H9 (cell line): ENCODE results near the gene HUWE1. TPM values are rescaled to one million over a fixed set of nuclear protein-coding genes. Genes with fewer than 3 reads are reported as not detected.
A peak's percentile ranks its signal among the peaks of the same experiment; 100 is the strongest.

ENCODE experiments used
- DNase-seq: peaks from one replicate; pipeline ENCODE4 v3.0.0-alpha.2; 2017
- H2AFZ ChIP-seq: one replicate; pipeline ENCODE4 v1.6.1; 2013; ENCODE audit warnings: mild to moderate bottlenecking, low read length, control low read depth, moderate library complexity
- H2AK5ac ChIP-seq: 2 replicates; pipeline ENCODE4 v1.6.1; 2013; ENCODE audit warnings: low read length, control low read depth, mixed read lengths; ENCODE audit not compliant: insufficient read length
- H2BK120ac ChIP-seq: one replicate; pipeline ENCODE4 v1.6.1; 2013; ENCODE audit warnings: low read depth, mild to moderate bottlenecking, low read length, control low read depth, inconsistent platforms; ENCODE audit not compliant: poor library complexity, severe bottlenecking
- H2BK12ac ChIP-seq: 2 replicates; pipeline ENCODE4 v1.6.1; 2013; ENCODE audit warnings: low read length, control low read depth, mixed read lengths, low read depth; ENCODE audit not compliant: insufficient read length
- H2BK15ac ChIP-seq: 2 replicates; pipeline ENCODE4 v1.6.1; 2013; ENCODE audit warnings: low read depth, low read length, control low read depth
- H2BK20ac ChIP-seq: one replicate; pipeline ENCODE4 v1.6.1; 2013; ENCODE audit warnings: low read depth, mild to moderate bottlenecking, low read length, control low read depth, inconsistent platforms; ENCODE audit not compliant: poor library complexity, severe bottlenecking
- H2BK5ac ChIP-seq: 2 replicates; pipeline ENCODE4 v1.6.1; 2013; ENCODE audit warnings: low read length, control low read depth, mixed read lengths; ENCODE audit not compliant: insufficient read length
- H3K14ac ChIP-seq: 2 replicates; pipeline ENCODE4 v1.6.1; 2013; ENCODE audit warnings: low read length, control low read depth; ENCODE audit not compliant: insufficient read depth
- H3K18ac ChIP-seq: 2 replicates; pipeline ENCODE4 v1.6.1; 2013; ENCODE audit warnings: low read depth, mild to moderate bottlenecking, mixed read lengths, low read length, control low read depth; ENCODE audit not compliant: insufficient read length
- H3K23ac ChIP-seq: 2 replicates; pipeline ENCODE4 v1.6.1; 2013; ENCODE audit warnings: low read length, control low read depth, mixed read lengths, low read depth; ENCODE audit not compliant: insufficient read length
- H3K23me2 ChIP-seq: 2 replicates; pipeline ENCODE4 v1.6.1; 2013; ENCODE audit warnings: low read depth, mild to moderate bottlenecking, mixed read lengths, low read length, control low read depth; ENCODE audit not compliant: insufficient read length, poor library complexity, severe bottlenecking
- H3K27ac ChIP-seq: 2 replicates; pipeline ENCODE4 v1.5.1; 2013; ENCODE audit warnings: low read length, control low read depth, mixed read lengths, low read depth; ENCODE audit not compliant: insufficient read length
- H3K27me3 ChIP-seq: 2 replicates; pipeline ENCODE4 v1.6.1; 2013; ENCODE audit warnings: low read length, control low read depth, inconsistent platforms; ENCODE audit not compliant: insufficient read depth
- H3K4ac ChIP-seq: 2 replicates; pipeline ENCODE4 v1.6.1; 2013; ENCODE audit warnings: low read depth, mild to moderate bottlenecking, control low read depth, inconsistent platforms, low read length, moderate library complexity
- H3K4me1 ChIP-seq: 2 replicates; pipeline ENCODE4 v1.6.1; 2013; ENCODE audit warnings: low read length, control low read depth, inconsistent platforms; ENCODE audit not compliant: insufficient read depth
- H3K4me2 ChIP-seq: 2 replicates; pipeline ENCODE4 v1.6.1; 2013; ENCODE audit warnings: low read length, control low read depth, mixed read lengths; ENCODE audit not compliant: insufficient read length, insufficient read depth
- H3K56ac ChIP-seq: 2 replicates; pipeline ENCODE4 v1.6.1; 2013; ENCODE audit warnings: low read depth, mild to moderate bottlenecking, mixed read lengths, low read length, control low read depth; ENCODE audit not compliant: insufficient read length
- H3K79me1 ChIP-seq: 2 replicates; pipeline ENCODE4 v1.6.1; 2013; ENCODE audit warnings: low read depth, mild to moderate bottlenecking, moderate library complexity, low read length, control low read depth, inconsistent platforms; ENCODE audit not compliant: insufficient read depth, poor library complexity, severe bottlenecking
- H3K79me2 ChIP-seq: 2 replicates; pipeline ENCODE4 v1.6.1; 2013; ENCODE audit warnings: low read length, control low read depth, inconsistent platforms; ENCODE audit not compliant: insufficient read depth
- H3K9ac ChIP-seq: 2 replicates; pipeline ENCODE4 v1.6.1; 2013; ENCODE audit warnings: low read length, control low read depth, mixed read lengths; ENCODE audit not compliant: insufficient read length; ENCODE audit errors: extremely low read depth
- H3K9me3 ChIP-seq: one replicate; pipeline ENCODE4 v1.6.1; 2013; ENCODE audit warnings: low read depth, low read length, inconsistent platforms; ENCODE audit not compliant: control insufficient read depth
- H3T11ph ChIP-seq: one replicate; pipeline ENCODE4 v1.6.1; 2013; ENCODE audit warnings: mild to moderate bottlenecking, low read length, control low read depth, inconsistent platforms
- H4K20me1 ChIP-seq: one replicate; pipeline ENCODE4 v1.6.1; 2013; ENCODE audit not compliant: control insufficient read depth, insufficient read length, insufficient read depth
- H4K5ac ChIP-seq: 2 replicates; pipeline ENCODE4 v1.6.1; 2013; ENCODE audit warnings: low read depth, mild to moderate bottlenecking, mixed read lengths, low read length, control low read depth; ENCODE audit not compliant: insufficient read length
- H4K8ac ChIP-seq: replicated peaks from 2 replicates; pipeline ENCODE4 v1.6.1; 2013; ENCODE audit warnings: low read length, control low read depth, mixed read lengths, low read depth; ENCODE audit not compliant: insufficient read length
- H4K91ac ChIP-seq: 2 replicates; pipeline ENCODE4 v1.6.1; 2013; ENCODE audit warnings: low read depth, mild to moderate bottlenecking, moderate library complexity, mixed read lengths, low read length, control low read depth; ENCODE audit not compliant: insufficient read length
- H3K27ac Mint-ChIP-seq, 3 experiments: 2 replicates in 2 of 3; 3 replicates in 1 of 3; pipeline ENCODE4 v1.8.0; 2020 to 2021; ENCODE audit warnings: mixed read lengths in 3 of 3, mild to moderate bottlenecking in 1 of 3, moderate library complexity in 1 of 3
- H3K27me3 Mint-ChIP-seq: 2 replicates; pipeline ENCODE4 v1.8.0; 2021; ENCODE audit warnings: low read depth, mild to moderate bottlenecking, moderate library complexity, mixed read lengths
- H3K36me3 Mint-ChIP-seq, 3 experiments: 2 replicates in 2 of 3; 3 replicates in 1 of 3; pipeline ENCODE4 v1.8.0; 2020 to 2021; ENCODE audit warnings: low read depth in 3 of 3, mixed read lengths in 3 of 3; ENCODE audit not compliant: insufficient read depth in 1 of 3
- H3K4me1 Mint-ChIP-seq, 2 experiments: 2 replicates each; pipeline ENCODE4 v1.8.0; 2020; ENCODE audit warnings: mixed read lengths in 2 of 2
- H3K4me3 Mint-ChIP-seq, 2 experiments: 2 replicates in 1 of 2; 3 replicates in 1 of 2; pipeline ENCODE4 v1.8.0; 2020 to 2021; ENCODE audit warnings: mild to moderate bottlenecking in 2 of 2, mixed read lengths in 2 of 2, moderate library complexity in 1 of 2
- H3K9me3 Mint-ChIP-seq, 2 experiments: 2 replicates in 1 of 2; 3 replicates in 1 of 2; pipeline ENCODE4 v1.8.0; 2020; ENCODE audit warnings: mild to moderate bottlenecking in 2 of 2, mixed read lengths in 2 of 2, moderate library complexity in 1 of 2
- WGBS: extraction: QIAGEN DNeasy Blood & Tissue Kit; methylation state at CpG from one replicate; pipeline ENCODE4 v1.1.7; 2013; ENCODE audit warnings: missing lambda C conversion rate, low lambda C conversion rate, mixed read lengths; ENCODE audit not compliant: insufficient read length; ENCODE audit errors: extremely low coverage; 5-methylcytosine and 5-hydroxymethylcytosine counted together
- microRNA-seq: library from miRNA; unstranded; fragments of <30 nt; microRNA quantifications from one replicate; pipeline ENCODE4, GENCODE V29; 2020; ENCODE audit warnings: borderline microRNAs expressed
- total RNA-seq: library from RNA; stranded (reverse); gene quantifications from 2 replicates; pipeline ENCODE4 v1.2.1, GENCODE V29; 2021
- TF ChIP-seq, protein P1 (sequence below): fragments of 200-600 bp; sonication (generic); conservative IDR thresholded peaks from 3 replicates; pipeline ENCODE4 v1.8.0; 2021; ENCODE audit warnings: antibody characterized with exemption, mild to moderate bottlenecking

HUWE1 gene
- total RNA-seq, 1 experiment from 2014 or later, result 230 TPM

DNA sequence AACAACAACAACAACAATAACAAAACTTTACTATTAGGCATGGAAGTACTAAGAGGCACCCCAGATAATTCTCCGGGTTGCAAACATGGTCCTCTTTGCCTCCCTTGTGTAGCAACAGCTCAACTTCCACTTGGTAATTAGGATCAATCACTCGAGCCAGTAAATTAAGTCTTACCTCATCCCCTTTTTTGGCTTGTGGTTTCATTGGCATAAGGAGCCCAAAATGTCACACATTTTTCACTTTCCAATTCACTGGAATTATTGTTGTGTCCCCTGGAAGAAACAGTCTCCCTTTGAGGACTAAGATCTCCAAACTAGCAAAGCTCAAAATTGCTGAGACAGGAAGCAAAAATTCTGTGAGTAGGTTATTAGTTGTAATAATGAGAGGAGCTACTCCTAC is 203.1 kb downstream of the HUWE1 start:
- peaks cover 24% of the 10 kb centered on the region for H3K9me3 ChIP-seq
- H3K27ac ChIP-seq, result no peak overlapping the region
- no peak overlapping the region for H3K56ac ChIP-seq
- H3K14ac ChIP-seq, result no peak overlapping the region
- no peak overlapping the region for H3K18ac ChIP-seq
- no peak overlapping the region for H4K5ac ChIP-seq
- H3K27me3 ChIP-seq, result no peaks in the 10 kb centered on the region
- no peak overlapping the region for H2BK12ac ChIP-seq
- H3K9ac ChIP-seq, result no peak overlapping the region
- no peak overlapping the region for H3K4ac ChIP-seq
- peaks cover 54 to 60% of the 10 kb centered on the region in 2 experiments for H3K9me3 Mint-ChIP-seq
- H2BK120ac ChIP-seq, result no peak overlapping the region
- no peak overlapping the region for H2BK15ac ChIP-seq
- peaks cover 0 to 4% (median 3%) of the 10 kb centered on the region in 3 experiments; a peak in 4 of 7 replicates for H3K36me3 Mint-ChIP-seq
- no peak overlapping the region for H4K8ac ChIP-seq
- H3K79me1 ChIP-seq, result no peaks in the 10 kb centered on the region
- no peak overlapping the region for H2AK5ac ChIP-seq
- no peaks in the 10 kb centered on the region for H3K4me1 ChIP-seq
- H3T11ph ChIP-seq, result no peak overlapping the region
- TF ChIP-seq, protein P1, sequence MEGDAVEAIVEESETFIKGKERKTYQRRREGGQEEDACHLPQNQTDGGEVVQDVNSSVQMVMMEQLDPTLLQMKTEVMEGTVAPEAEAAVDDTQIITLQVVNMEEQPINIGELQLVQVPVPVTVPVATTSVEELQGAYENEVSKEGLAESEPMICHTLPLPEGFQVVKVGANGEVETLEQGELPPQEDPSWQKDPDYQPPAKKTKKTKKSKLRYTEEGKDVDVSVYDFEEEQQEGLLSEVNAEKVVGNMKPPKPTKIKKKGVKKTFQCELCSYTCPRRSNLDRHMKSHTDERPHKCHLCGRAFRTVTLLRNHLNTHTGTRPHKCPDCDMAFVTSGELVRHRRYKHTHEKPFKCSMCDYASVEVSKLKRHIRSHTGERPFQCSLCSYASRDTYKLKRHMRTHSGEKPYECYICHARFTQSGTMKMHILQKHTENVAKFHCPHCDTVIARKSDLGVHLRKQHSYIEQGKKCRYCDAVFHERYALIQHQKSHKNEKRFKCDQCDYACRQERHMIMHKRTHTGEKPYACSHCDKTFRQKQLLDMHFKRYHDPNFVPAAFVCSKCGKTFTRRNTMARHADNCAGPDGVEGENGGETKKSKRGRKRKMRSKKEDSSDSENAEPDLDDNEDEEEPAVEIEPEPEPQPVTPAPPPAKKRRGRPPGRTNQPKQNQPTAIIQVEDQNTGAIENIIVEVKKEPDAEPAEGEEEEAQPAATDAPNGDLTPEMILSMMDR, result no peak
- H2BK5ac ChIP-seq, result no peak overlapping the region
- peaks cover 6% of the 10 kb centered on the region; the same call in 1 of the 2 replicates for H3K27me3 Mint-ChIP-seq
- no peak overlapping the region for H3K23ac ChIP-seq
- DNase-seq, result no peak
- H3K79me2 ChIP-seq, result no peaks in the 10 kb centered on the region
- H3K27ac Mint-ChIP-seq, result no peak overlapping the region
- no peak overlapping the region for H4K91ac ChIP-seq
- no peaks in the 10 kb centered on the region for H4K20me1 ChIP-seq
- H3K4me2 ChIP-seq, result no peak overlapping the region
- no peak overlapping the region for H2BK20ac ChIP-seq
- H2AFZ ChIP-seq, result no peak overlapping the region
- H3K23me2 ChIP-seq, result no peaks in the 10 kb centered on the region
- WGBS, result no CpG with 5 or more reads among the region's 2 CpGs
- no peak overlapping the region for H3K4me3 Mint-ChIP-seq
- peaks cover 0 to 12% of the 10 kb centered on the region in 2 experiments; a peak in 2 of 4 replicates for H3K4me1 Mint-ChIP-seq

Small RNA genes lying within 50 kb of the gene (microRNA-seq; reads per million reads assigned to microRNA genes)
- 4.0 reads per million, percentile 29 among the genes with 10 or more reads in this experiment for gene MIR98
- gene MIRLET7F2, result 3.5 reads per million, percentile 27 among the genes with 10 or more reads in this experiment
